Measurements from ENCODE around the gene PTPRD.

The PTPRD gene

DNA sequence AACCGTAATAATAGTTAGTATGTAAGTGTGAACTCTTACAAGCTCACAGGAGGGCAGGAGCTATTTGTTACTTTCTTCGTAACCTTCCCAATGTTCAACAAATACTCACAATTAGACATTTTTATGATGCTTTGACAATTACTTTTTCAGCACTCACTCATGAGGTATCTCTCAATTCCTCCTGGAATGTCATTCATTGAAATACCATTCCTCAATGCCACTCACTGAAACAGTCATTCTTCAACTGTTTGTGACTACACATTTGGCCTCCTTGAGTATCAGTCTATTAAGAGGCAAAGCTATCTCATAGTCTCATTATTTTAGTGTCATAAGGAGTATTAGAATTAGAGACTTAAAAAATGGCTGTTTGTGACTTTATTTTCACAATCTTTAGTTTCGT, 2079.1 kb downstream of the PTPRD start:
- no peaks in the 10 kb centered on the region for H3K9me3 ChIP-seq (ENCODE audit: insufficient read depth, low read length)
- H3K9ac ChIP-seq (ENCODE audit: low read length), result no peak overlapping the region
- no peak overlapping the region for H3K4me2 ChIP-seq (ENCODE audit: low read depth, low read length, poor library complexity, severe bottlenecking)

DNA sequence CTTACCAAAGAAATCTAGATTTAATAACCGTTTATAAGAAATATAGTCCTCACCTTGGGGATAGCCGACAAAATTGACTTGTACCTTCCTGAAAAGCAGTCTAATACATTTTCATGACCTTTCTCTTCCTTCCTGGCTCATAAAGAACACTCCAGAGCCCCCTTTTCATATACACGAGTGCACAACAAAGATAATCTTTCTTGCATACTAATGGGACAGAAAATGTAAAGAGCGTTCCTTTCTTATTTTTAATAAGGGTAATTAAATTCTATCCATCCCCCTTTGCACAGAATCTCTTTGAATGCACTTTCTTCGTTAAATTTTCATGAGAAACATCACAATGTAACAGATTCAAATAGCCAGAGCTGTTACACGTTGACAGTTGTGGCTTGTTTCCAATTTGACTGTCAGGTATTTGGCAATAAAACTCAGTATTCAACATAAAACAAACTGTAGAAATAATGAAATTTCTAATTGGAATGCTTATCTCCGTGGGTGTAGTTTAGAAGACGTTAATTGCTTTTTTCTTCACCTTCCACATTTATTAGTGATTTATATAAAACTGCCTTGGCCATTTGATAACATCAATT, 2080.9 kb downstream of the PTPRD start:
- Histone ChIP-seq H3K9me2 (replicated peaks; ENCODE audit: insufficient read depth, low read length) (no peaks in the 10 kb centered on the region), H3K27ac (ENCODE audit: low read depth, low read length) (no peak overlapping the region), H4K20me1 (ENCODE audit: low read depth, low read length) (no peaks in the 10 kb centered on the region), H3F3A (ENCODE audit: insufficient read depth) (no peaks in the 10 kb centered on the region), H3K27me3 (ENCODE audit: low read length) (no peaks in the 10 kb centered on the region), H3K4me2 (ENCODE audit: low read depth, low read length, poor library complexity, severe bottlenecking) (no peak overlapping the region), H3K4me3 (ENCODE audit: insufficient read depth, low read length, poor library complexity, severe bottlenecking) (no peak overlapping the region), H3K9me3 (ENCODE audit: insufficient read depth, low read length) (no peaks in the 10 kb centered on the region), H2AFZ (ENCODE audit: low read depth, low read length, severe bottlenecking) (no peak overlapping the region), H3K9ac (ENCODE audit: low read length) (no peak overlapping the region), H3K36me3 (ENCODE audit: low read length) (no peaks in the 10 kb centered on the region), H3K79me2 (ENCODE audit: insufficient read depth, low read length) (no peaks in the 10 kb centered on the region)
- no peak for TF ChIP-seq EZH2phosphoT487 (conservative IDR thresholded peaks at IDR 0.05; ENCODE audit: low read length)
- TF ChIP-seq, protein P1, sequence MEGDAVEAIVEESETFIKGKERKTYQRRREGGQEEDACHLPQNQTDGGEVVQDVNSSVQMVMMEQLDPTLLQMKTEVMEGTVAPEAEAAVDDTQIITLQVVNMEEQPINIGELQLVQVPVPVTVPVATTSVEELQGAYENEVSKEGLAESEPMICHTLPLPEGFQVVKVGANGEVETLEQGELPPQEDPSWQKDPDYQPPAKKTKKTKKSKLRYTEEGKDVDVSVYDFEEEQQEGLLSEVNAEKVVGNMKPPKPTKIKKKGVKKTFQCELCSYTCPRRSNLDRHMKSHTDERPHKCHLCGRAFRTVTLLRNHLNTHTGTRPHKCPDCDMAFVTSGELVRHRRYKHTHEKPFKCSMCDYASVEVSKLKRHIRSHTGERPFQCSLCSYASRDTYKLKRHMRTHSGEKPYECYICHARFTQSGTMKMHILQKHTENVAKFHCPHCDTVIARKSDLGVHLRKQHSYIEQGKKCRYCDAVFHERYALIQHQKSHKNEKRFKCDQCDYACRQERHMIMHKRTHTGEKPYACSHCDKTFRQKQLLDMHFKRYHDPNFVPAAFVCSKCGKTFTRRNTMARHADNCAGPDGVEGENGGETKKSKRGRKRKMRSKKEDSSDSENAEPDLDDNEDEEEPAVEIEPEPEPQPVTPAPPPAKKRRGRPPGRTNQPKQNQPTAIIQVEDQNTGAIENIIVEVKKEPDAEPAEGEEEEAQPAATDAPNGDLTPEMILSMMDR (IDR thresholded peaks at IDR 0.05; ENCODE audit: insufficient read depth, low read length, poor library complexity, severe bottlenecking), result no peak

More for the DNA sequence above, 2079.1 kb downstream of the PTPRD start:
- Histone ChIP-seq H3K79me2 (ENCODE audit: insufficient read depth, low read length) (no peaks in the 10 kb centered on the region), H4K20me1 (ENCODE audit: low read depth, low read length) (no peaks in the 10 kb centered on the region), H2AFZ (ENCODE audit: low read depth, low read length, severe bottlenecking) (no peak overlapping the region), H3F3A (ENCODE audit: insufficient read depth) (no peaks in the 10 kb centered on the region), H3K4me3 (ENCODE audit: insufficient read depth, low read length, poor library complexity, severe bottlenecking) (no peak overlapping the region), H3K36me3 (ENCODE audit: low read length) (no peaks in the 10 kb centered on the region), H3K27ac (ENCODE audit: low read depth, low read length) (no peak overlapping the region), H3K27me3 (ENCODE audit: low read length) (no peaks in the 10 kb centered on the region), H3K9me2 (replicated peaks; ENCODE audit: insufficient read depth, low read length) (no peaks in the 10 kb centered on the region)
- TF ChIP-seq EZH2phosphoT487 (conservative IDR thresholded peaks at IDR 0.05; ENCODE audit: low read length), result no peak
- TF ChIP-seq, protein P1 (IDR thresholded peaks at IDR 0.05; ENCODE audit: insufficient read depth, low read length, poor library complexity, severe bottlenecking), result no peak

DNA sequence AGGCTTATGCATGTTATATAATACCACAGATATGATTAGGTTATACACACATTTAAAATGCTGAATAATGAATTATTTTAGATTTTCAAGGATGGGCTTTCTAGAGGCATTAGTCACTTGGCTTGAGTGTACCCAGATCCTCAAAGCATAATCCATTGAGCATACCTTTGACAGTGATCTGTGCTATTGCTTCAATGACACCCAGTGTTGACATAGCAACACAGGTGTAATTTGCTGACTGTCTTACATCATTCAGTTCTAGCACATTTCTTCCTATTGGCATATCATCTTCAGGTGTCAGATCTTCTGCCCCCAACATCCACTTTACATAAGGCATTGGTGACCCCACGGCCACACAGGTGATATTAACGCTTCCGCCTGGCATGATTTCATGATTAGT, 2091.7 kb downstream of the PTPRD start:
- Histone ChIP-seq H3K27ac (ENCODE audit: low read depth, low read length) (no peak overlapping the region), H3F3A (ENCODE audit: insufficient read depth) (no peaks in the 10 kb centered on the region), H4K20me1 (ENCODE audit: low read depth, low read length) (no peaks in the 10 kb centered on the region), H3K79me2 (ENCODE audit: insufficient read depth, low read length) (no peaks in the 10 kb centered on the region), H3K9ac (ENCODE audit: low read length) (no peak overlapping the region), H3K36me3 (ENCODE audit: low read length) (no peaks in the 10 kb centered on the region), H3K4me2 (ENCODE audit: low read depth, low read length, poor library complexity, severe bottlenecking) (no peak overlapping the region), H3K4me3 (ENCODE audit: insufficient read depth, low read length, poor library complexity, severe bottlenecking) (no peak overlapping the region), H3K27me3 (ENCODE audit: low read length) (no peaks in the 10 kb centered on the region), H3K9me3 (ENCODE audit: insufficient read depth, low read length) (no peaks in the 10 kb centered on the region), H3K9me2 (replicated peaks; ENCODE audit: insufficient read depth, low read length) (0 out of 2 replicates have a peak, but pooled peaks cover 4% of the 10 kb centered on the region), H2AFZ (ENCODE audit: low read depth, low read length, severe bottlenecking) (no peak overlapping the region)
- no peak for TF ChIP-seq EZH2phosphoT487 (conservative IDR thresholded peaks at IDR 0.05; ENCODE audit: low read length)
- TF ChIP-seq, protein P1 (IDR thresholded peaks at IDR 0.05; ENCODE audit: insufficient read depth, low read length, poor library complexity, severe bottlenecking), result no peak
